ENCODE data around the gene FBXO45. TPM values are rescaled to one million over a fixed set of nuclear protein-coding genes. Genes with fewer than 3 reads are reported as not detected.
"Not testable (repeated sequence)": the region's sequence is repeated elsewhere in the genome, so short reads cannot be mapped to it uniquely, and the experiment has no call there.

Gene FBXO45
- total RNA-seq, 1 experiment from 2014 or later, result 21.7 TPM

DNA sequence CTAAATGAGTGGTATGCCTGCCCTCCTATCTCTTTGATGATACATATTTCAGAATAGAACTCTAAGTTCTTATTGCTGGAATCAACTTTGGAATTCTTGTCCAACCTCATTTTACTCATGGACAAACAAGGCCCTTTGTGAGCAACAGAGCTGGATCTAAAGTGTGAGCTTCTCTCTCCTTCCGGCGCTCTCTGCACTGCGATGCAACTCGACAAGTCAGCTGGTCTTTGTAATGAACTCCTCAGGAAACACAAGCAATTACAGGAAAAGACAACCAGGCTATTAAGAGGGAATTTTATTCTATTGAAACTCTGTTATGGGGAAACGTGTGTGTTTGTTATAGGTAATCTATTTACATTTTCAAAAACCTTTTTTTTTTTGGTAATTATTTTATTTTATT, 50.8 kb downstream of the FBXO45 start:
- no peak for DNase-seq (ENCODE audit: low read depth)

DNA sequence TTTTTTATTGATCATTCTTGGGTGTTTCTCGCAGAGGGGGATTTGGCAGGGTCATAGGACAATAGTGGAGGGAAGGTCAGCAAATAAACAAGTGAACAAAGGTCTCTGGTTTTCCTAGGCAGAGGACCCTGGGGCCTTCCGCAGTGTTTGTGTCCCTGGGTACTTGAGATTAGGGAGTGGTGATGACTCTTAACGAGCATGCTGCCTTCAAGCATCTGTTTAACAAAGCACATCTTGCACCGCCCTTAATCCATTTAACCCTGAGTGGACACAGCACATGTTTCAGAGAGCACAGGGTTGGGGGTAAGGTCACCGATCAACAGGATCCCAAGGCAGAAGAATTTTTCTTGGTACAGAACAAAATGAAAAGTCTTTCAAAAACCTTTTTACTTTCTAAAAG, 51.2 kb downstream of the FBXO45 start:
- not testable (repeated sequence) for DNase-seq (ENCODE audit: low read depth)

DNA sequence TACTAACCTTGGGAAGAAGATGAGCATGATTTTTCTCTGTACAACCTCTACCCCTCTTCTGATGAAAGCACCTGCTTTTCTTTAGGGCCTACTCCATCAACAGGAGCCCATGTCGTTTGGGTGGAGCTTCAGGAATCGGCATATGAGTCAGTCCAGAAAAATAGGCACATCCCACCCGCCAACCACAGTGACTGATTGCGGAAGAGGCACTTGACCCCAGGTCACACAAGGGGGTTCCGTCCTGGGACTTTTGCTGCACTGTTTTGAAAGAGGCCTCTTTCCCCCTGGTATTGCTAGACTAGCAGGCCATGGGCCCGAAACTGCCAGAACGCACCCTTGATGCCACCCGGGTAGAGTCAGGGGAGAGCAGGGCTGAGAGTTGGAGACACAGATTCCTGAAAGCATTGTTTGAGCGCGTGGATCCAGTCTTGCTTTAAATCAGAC, 51.7 kb downstream of the FBXO45 start:
- DNase-seq (ENCODE audit: low read depth), result no peak

DNA sequence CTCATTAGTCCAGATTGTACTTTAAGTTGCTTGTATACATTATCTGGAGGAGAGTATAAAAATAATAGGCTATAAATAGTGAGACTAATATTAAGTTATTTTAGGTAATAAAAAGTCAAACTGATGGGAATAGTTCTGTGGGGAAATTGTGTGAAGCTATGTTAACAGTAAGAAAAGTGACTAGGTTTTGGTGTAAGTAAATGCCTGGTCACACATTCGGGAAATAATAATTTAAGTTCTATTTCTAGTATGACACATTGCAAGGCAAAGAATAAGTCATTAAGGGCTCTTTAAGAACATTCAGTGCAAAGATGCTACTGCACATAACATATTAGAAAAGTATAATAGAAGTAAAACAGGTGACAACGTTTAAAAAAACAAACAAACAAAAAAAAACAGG, 52.2 kb downstream of the FBXO45 start:
- no peak for DNase-seq (ENCODE audit: low read depth)

DNA sequence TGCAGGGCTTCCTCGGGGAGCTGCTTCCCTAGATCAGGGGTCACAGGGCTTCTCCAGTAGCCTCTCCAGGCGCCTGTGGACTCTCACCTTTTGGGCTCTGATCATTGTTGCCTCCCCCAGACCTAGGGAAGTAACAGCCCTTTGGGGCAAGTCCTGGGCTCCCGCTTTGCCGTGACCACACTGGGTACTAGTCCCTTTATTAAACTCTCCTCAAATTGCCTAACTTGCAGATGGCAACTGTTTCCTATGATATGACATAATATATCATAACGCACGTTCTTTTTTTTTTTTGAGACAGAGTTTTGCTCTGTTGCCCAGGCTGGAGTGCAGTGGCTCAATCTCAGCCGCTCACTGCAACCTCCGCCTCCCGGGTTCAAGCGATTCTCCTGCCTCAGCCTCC, 53.2 kb downstream of the FBXO45 start:
- no peak for DNase-seq (ENCODE audit: low read depth)

DNA sequence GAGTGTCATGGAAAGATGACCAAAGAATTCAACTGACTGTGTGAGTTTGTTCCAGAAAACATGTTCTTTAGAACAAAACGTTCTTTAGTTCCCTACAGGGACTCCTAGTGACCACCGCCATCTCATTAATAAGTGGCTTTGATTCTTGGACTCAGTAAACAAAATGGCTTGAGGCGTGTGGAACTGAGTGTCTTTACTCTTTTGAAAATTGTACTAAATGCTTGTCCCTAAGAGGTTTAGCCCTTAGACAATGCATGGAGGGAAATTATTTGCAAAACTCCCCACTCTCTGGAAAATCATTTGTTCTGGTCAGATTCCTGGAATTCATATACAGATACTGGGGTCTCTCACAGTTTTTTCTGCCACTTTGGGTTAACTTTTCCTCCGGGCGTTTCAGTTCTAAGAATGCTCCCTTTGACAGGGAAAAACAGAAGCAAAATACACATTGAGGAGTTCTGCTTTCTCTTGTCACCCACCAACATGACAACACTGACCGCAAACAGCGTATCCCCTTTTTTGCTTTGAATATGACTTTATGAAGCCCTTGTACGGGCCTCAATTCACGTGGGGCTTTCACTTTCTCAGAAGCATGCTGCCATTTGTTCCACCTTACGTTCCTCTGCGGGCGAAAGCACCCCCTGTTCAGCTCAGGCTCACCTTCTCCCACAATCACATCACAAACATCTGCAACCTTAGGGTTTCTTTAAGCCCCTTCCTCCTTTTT, 55.8 kb downstream of the FBXO45 start:
- no peak for DNase-seq (ENCODE audit: low read depth)

DNA sequence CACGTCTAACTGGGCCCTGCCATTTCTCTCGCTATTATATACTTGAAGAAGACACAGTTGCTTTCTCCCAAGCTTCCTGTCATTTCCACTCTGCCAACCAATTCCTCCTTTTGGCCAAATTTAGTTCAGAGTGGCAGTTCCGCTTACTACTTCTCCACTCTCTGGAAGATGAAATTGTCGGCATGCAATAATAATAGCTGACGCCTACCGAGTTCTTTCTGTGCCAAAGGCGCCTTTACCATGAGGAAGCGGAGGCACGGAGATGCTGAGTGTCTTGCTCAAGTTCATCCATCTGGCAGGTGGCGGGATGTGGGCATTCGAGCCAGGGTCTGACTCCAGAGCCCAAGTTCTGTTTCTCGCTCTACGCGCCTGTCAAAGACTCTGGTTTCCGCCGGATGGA, 56.4 kb downstream of the FBXO45 start:
- no peak for DNase-seq (ENCODE audit: low read depth)

DNA sequence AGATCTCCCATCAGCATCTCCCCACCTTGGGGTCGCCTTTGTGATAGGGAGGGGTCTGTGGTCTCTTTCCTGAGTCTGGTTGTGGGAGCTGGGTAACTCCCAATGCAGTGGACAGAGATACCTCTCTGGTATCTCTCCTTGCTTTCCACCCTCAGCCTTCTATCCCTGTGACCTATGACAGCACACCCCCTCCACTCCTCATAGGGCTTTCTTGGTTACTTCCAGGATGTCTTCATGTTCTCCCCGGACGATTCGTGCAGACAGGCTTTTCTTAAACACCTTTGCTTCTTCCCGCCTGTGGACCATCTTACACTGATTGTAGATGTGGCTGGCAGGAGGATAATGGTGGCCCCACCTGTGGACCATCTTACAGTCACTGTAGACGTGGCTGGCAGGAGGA, 56.9 kb downstream of the FBXO45 start:
- no peak for DNase-seq (ENCODE audit: low read depth)

DNA sequence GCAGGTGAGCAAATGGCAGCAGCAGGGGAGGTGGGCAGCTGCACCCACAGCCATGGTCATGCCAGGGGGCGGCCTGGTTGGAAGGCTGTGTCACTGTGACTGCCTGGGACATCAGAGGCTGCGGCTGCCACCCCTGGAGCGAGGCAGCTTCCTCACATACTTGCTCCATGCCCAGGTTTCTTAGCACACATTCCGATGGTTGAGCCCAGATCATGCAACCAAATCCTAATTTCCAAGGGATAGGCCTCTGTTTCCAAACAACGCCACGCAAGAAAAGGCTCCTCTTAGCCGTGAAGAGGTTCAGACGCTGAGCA, 59.4 kb downstream of the FBXO45 start:
- DNase-seq (ENCODE audit: low read depth), result no peak

DNA sequence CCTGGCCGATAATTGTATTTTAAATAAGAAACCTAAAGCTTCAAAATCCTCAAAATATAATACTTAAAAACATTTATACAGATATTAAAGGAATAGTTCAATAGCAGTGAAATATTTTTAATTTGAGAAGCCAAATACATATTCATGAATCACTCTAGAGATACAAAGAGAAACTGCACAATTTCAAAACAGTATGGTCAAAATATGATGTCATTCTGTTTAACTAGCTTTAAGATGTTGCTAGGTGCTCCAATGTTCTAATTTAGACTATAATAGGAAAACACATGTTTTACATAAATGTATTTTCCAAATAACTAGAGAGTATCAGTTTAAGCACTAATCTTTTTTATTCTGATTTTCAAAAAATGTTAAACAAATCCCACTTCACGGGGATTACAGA, 60.8 kb downstream of the FBXO45 start:
- no peak for DNase-seq (ENCODE audit: low read depth)

DNA sequence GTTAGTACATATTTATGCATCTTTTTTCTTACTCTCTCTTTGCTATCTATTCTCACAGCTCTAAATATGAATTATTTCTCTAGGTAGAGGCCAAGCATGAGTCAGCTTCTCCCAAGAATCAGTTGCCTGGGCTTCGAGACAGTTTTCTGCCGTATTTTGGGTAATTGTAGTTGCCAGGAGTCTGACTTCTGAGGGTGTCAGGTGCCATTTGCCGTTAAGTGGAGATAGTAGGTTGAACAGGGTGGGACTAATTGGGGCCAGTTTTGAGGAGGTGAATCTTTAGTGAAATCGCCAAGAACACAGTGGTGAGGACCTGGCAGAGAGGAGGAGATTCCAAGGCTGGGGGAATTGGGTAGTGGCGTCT, 63.2 kb downstream of the FBXO45 start:
- no peak for DNase-seq (ENCODE audit: low read depth)

DNA sequence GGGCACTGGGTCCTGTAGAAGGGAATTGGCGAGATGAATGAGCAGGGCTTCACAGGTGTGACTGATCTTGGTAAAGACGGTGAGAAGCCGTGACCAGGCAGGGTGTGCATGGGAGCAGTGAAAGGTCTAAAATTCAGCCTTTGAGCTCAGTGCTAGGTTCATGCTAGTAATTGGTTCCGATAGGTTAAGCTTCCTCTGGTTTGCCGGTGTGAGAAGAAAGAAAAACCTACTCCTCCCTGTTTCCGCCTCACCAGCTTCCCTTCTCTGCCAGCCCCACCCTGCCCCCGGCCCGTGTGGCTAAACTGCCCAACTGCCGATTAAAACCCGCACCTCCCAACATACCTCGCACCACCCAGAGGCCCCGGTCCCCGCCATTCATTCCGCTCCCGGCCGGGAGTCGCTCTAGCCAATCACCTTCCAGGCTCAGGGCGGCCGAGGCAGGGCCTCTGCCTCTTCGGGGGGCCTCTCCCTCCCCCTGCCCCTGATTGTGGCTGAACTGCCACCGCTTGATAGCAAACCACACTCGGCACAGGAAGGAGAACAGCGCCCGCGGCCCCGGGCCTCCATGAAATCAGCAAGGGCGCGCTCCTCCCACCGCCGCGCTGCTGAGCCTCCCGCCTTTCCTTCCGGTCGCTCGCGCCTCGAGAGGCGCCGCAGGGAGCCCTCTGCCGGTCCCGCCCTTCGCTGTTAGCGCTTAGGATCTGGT, 63.7 kb downstream of the FBXO45 start:
- peak; percentile 87 for DNase-seq (ENCODE audit: low read depth)

DNA sequence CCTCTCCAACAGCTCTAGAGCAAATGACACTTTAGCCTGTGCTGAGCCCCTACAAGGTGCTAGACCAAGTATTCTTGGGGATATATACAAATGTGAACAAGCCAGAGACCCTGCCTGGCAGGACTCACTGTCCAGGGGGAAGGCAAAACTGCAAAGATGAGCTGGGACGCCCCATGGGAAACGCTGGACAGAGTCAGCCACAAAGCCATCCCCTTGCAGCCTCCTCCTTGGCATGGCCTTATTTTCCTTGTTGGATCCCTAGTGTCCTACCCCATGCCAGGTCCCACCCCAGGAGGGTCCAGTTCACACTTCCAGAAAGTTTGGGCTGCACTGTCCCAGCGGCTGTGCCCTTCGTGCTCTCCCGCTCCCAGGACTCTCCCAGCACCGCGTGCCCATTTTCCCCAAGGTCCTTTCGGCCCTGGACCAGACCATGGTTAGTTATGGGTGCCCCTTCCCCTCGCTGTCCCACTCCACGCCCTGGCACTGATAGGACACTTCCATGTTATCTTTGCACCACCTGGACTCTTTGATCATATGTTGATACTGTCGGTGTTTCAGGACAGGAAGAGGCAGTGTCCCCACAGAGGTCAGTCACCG, 65.2 kb downstream of the FBXO45 start:
- DNase-seq (ENCODE audit: low read depth), result no peak

DNA sequence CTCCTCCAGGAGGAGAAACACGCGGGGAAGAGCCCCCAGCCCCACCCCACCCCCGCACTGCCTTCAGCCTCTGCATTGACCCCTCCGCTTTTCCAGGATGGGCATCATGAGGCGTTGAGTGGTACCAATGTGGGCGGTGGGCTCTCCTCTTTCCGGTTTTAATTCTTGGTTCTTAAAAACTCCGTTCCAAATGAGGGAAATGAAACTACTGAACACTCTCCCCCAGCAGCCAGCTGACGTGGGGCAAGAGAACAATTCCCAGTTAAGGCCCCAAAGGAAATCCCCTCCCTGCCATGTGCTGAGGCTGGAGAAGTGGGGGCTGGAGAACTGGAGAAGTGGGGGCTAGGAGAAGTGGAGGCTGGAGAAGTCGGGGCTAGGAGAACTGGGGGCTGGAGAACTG, 65.8 kb downstream of the FBXO45 start:
- no peak for DNase-seq (ENCODE audit: low read depth)

DNA sequence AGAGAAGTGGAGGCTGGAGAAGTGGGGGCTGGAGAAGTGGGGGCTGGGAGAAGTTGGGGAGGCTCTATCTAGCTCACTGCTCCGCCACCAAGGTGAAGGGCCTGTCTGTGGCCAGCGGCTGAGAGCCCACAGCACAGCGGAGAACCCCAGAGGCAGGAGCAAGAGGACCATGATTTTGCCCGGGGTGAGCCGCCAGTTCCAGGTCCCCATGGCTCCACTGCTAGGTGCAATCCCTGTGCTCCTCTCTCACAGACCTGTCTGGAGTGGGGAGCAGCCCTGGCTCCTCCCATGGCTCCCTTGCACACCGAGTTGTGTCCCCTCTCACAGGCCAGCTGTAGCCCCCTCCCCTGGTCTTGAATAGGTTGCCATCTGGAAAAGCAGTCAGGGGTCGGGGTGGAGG, 66.4 kb downstream of the FBXO45 start:
- no peak for DNase-seq (ENCODE audit: low read depth)

DNA sequence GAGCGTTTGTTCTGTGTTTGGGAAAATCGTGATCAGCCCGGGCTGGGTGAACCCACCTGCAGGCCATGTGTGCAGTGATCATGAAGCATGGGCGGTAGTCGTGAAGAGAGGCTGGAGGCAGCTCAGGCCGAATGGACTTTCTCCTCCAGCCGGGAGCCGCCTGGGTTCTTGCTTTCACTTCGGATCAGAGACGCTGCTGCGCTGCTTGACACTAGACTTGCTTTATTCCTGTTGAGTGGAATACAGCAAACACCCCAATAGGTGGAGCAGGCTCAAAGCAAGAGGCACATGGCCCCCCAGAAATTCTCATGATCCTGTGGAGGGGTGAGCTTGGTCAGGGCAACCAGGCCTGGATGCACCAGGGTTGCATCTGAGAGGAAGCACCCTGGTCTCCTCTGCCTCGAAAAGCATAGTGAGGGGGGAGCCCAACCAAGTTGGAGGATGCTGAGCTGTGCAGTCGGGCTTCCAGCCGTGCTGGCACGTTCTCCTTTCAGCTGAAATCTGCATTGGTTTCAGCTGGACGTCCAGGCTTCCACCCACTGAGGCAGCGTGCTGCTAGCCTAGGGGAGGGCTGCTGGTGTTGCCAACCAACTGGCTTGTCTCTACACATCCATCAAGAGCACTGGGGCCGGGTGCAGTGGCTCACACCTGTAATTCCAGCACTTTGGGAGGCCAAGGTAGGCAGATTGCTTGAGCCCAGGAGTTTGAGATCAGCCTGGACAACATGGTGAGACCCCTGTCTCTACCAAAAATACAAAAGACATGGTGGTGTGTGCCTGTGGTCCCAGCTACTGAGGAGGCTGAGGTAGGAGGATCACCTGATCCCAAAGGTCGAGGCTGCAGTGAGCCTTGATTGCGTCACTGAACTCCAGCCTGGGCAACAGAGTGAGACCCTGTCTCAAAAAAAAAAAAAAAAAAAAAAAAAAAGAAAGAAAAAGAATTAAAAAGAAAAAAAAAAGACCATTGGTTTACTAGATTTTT, 68.2 kb downstream of the FBXO45 start:
- DNase-seq (ENCODE audit: low read depth), result no peak

DNA sequence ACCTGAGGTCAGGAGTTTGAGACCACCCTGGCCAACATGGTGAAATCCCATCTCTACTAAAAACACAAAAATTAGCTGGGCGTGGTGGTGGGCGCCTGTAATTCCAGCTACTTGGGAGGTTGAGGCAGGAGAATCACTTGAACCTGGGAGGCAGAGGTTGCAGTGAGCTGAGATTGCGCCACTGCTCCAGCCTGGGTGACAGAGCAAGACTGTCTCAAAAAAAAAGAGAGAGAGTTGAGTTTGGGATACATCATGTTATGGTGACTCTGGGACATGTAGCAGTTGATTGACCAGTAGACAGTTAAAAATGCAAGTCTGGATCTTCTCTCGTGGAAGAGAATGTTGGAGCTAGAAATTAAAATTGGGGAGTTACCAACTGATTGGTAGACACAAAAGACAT, 69.5 kb downstream of the FBXO45 start:
- DNase-seq (ENCODE audit: low read depth), result not testable (repeated sequence)

Other genes with a start within 250 kb of the FBXO45 start
- 3.9 and 4.6 TPM in 2 replicates for gene TM4SF19, start 230.3 kb upstream of the FBXO45 start, total RNA-seq (2014; rRNA removed; shearing (Covaris generic))
- gene UBXN7, start 136.2 kb upstream of the FBXO45 start, total RNA-seq (2014; rRNA removed; shearing (Covaris generic)), result 10.8 and 12.3 TPM in 2 replicates
- gene RNF168, start 64.9 kb upstream of the FBXO45 start, total RNA-seq (2014; rRNA removed; shearing (Covaris generic)), result 19.9 and 20.1 TPM in 2 replicates
- gene SMCO1, start 53.3 kb upstream of the FBXO45 start, total RNA-seq (2014; rRNA removed; shearing (Covaris generic)), result not detected in 2 replicates
- gene WDR53, start 106 bp upstream of the FBXO45 start, total RNA-seq (2014; rRNA removed; shearing (Covaris generic)), result 8.8 and 9.4 TPM in 2 replicates
- 1.6 and 2.7 TPM in 2 replicates for gene NRROS, start 71.0 kb downstream of the FBXO45 start, total RNA-seq (2014; rRNA removed; shearing (Covaris generic))
- 9.4 and 11.2 TPM in 2 replicates for gene CEP19, start 143.6 kb downstream of the FBXO45 start, total RNA-seq (2014; rRNA removed; shearing (Covaris generic))
- 32.1 and 43.6 TPM in 2 replicates for gene PIGX, start 143.7 kb downstream of the FBXO45 start, total RNA-seq (2014; rRNA removed; shearing (Covaris generic))
- gene PAK2, start 171.2 kb downstream of the FBXO45 start, total RNA-seq (2014; rRNA removed; shearing (Covaris generic)), result 37.7 and 45.5 TPM in 2 replicates

Measured in RPMI7951 (cell line).